IPS-20b (cell line): Measurements from ENCODE around the gene DNAJA2.

ENCODE experiments used
- H3K27ac ChIP-seq: one replicate; pipeline ENCODE4 v1.5.1; 2013; ENCODE audit warnings: low read length
- H3K27me3 ChIP-seq: 2 replicates; pipeline ENCODE4 v1.6.1; 2013; ENCODE audit warnings: mild to moderate bottlenecking, low read length, inconsistent platforms; ENCODE audit not compliant: insufficient read depth
- H3K36me3 ChIP-seq: 2 replicates; pipeline ENCODE4 v1.6.1; 2013; ENCODE audit warnings: low read depth, mild to moderate bottlenecking, inconsistent platforms, low read length, moderate library complexity; ENCODE audit not compliant: insufficient read depth
- H3K4me1 ChIP-seq: 2 replicates; pipeline ENCODE4 v1.6.1; 2013; ENCODE audit warnings: mild to moderate bottlenecking, control low read depth, inconsistent platforms, low read length, moderate library complexity; ENCODE audit not compliant: insufficient read depth
- H3K4me3 ChIP-seq: 2 replicates; pipeline ENCODE4 v1.5.1; 2013; ENCODE audit warnings: mild to moderate bottlenecking, low read length, inconsistent platforms
- H3K9ac ChIP-seq: 2 replicates; pipeline ENCODE4 v1.6.1; 2013; ENCODE audit warnings: low read depth, mild to moderate bottlenecking, inconsistent platforms, low read length, moderate library complexity
- H3K9me3 ChIP-seq: 2 replicates; pipeline ENCODE4 v1.6.1; 2013; ENCODE audit warnings: mild to moderate bottlenecking, low read depth, low read length, inconsistent platforms; ENCODE audit not compliant: insufficient read depth

DNAJA2 gene

DNA sequence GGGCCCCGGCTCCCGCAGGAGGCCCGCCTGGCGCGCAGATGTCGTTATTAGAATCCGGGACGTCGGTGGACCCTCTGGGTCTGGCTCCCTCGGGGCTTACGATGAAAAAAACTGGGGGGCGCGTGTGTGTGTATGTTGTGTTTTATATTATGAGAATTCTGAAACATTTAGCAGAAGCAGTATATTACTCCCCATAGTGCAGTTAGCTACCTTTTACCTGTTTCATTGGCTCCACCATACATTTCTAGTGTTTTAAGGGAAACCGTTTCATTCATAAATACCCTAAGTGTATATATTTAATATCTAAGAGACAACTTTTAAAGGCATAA, 486 bp upstream of the DNAJA2 start:
- Histone ChIP-seq H3K4me1 (peaks cover 21% of the 10 kb centered on the region; the same call in 1 of the 2 replicates), H3K9ac (peak overlapping the region; percentile 83), H3K4me3 (peak overlapping the region; percentile 85), H3K27ac (peak overlapping the region; percentile 57), H3K27me3 (no peaks in the 10 kb centered on the region), H3K9me3 (no peaks in the 10 kb centered on the region), H3K36me3 (peaks cover 27% of the 10 kb centered on the region)

DNA sequence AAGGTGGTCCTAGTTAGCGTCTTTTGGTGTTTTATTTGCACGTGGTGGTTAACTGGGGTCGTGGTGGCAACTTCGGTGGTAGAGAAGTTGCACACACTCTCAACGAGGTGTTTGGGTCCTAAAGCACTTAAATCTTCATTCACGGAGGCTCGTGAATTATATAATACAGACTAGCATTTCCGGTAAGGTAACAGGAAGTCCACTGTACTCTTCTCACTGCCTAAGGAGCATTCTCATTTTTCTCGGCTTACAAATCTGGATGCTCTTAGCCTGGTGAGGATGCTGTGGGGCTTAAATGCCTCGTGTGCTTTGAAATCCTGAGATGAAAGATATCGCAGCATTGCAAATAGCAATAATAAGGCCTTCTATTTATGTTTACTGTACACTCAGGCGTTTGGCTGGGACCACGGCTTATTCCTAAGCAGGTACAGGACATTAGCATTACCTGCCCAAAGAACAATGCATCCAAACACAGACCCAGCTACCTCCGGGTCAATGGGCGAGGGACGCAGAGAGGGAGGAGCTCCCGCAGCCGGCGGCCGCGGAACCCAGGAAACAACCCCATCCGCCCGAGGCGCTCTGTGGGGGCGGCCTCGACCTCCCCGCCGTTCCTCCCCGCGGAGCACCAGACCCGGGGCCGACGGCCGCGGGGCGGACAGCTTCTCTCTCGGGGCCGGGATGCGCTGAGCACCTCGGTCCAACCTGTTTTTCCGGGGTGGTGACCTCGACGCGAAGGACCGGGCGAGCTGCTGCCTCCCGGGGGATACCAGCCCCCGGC, 856 bp downstream of the DNAJA2 start:
- peak overlapping the region; percentile 15 for H3K27ac ChIP-seq
- peak overlapping the region; percentile 83 for H3K9ac ChIP-seq
- H3K9me3 ChIP-seq: no peaks in the 10 kb centered on the region
- no peaks in the 10 kb centered on the region for H3K27me3 ChIP-seq
- H3K4me3 ChIP-seq: peak overlapping the region; percentile 85
- peaks cover 41% of the 10 kb centered on the region for H3K36me3 ChIP-seq
- H3K4me1 ChIP-seq: peaks cover 21% of the 10 kb centered on the region; the same call in 1 of the 2 replicates

DNA sequence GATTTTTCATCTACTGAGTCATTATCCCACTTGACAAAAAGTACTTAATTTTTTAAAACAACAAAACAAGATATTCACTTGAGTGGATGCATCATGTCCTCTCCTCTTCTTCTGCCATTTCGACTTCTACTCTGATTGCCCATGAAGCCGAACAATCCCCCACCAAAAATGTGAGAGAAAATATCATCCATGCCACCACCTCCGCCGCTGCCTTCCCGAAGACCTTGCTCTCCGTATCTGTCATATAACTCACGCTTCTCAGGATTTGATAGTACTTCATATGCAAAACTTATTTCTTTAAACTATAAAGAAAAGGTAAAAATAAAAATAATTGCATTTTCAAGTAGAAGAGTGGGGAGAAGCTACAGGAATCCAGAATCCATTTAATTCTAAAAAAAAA, 2.2 kb downstream of the DNAJA2 start:
- H3K9me3 ChIP-seq: no peaks in the 10 kb centered on the region
- no peaks in the 10 kb centered on the region for H3K27me3 ChIP-seq
- H3K4me1 ChIP-seq: peaks cover 15% of the 10 kb centered on the region; the same call in 1 of the 2 replicates
- H3K36me3 ChIP-seq: peaks cover 54% of the 10 kb centered on the region
- no peak overlapping the region for H3K4me3 ChIP-seq
- no peak overlapping the region for H3K27ac ChIP-seq
- H3K9ac ChIP-seq: no peak overlapping the region

DNA sequence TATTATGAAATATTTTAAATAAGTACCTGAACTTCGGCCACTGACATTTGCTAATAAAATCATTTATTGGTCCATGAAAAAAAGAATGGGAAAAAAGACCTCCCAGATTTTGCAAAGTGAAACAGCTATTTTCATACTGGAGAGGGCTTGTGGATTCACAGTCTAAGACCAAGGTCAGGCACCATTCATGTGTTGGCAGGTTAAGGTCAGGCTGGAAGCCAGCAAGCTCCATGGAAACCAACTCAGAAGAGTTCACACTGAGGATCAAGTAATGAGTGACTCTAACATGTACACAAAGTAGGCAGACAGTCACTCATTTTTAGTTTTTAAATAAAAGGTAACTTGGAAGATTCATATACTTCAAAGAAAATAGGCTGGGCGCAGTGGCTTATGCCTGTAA, 3.4 kb downstream of the DNAJA2 start:
- Histone ChIP-seq H3K27me3 (no peaks in the 10 kb centered on the region), H3K36me3 (peaks cover 66% of the 10 kb centered on the region), H3K4me1 (peaks cover 11% of the 10 kb centered on the region; the same call in 1 of the 2 replicates), H3K9me3 (no peaks in the 10 kb centered on the region), H3K9ac (no peak overlapping the region), H3K27ac (no peak overlapping the region), H3K4me3 (no peak overlapping the region)

DNA sequence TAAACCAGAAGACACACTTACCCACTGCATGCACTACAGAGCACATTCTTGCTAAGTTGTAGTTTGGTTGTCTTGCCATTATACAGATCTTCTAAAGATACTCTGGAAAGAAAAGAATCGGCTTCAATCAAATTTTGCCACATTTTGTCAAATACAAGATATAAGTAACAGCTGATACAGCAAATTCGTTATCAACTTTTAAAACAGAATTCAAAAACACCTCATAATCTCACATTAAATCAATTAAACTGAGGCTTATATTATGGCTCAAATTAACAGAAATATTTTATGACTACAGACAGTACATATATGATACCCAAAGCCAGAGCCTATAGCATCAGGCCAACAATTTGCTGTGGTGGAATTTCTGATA, 5.4 kb downstream of the DNAJA2 start:
- H3K27me3 ChIP-seq: no peaks in the 10 kb centered on the region
- peaks cover 5% of the 10 kb centered on the region; the same call in 1 of the 2 replicates for H3K4me1 ChIP-seq
- H3K9me3 ChIP-seq: no peaks in the 10 kb centered on the region
- H3K4me3 ChIP-seq: no peak overlapping the region
- H3K36me3 ChIP-seq: peaks cover 86% of the 10 kb centered on the region
- no peak overlapping the region for H3K27ac ChIP-seq
- no peak overlapping the region for H3K9ac ChIP-seq

DNA sequence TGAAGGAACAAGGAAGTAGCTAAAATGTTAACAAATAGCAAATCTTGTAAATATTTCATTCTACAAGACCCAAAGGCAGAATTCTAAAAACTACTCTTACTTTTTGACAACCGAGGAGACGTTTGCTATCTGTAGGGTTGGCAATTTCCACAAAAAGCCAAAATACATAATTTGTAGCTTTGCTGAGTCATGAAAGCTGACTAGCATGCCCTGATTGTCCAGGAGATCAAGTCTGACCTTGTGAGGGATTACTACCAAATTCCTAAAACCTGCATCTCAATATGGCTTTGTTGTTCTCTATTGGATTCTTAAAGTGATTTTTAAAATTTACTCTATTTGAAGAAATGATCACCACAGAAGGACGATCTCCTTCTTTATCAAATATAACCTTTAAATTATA, 10.8 kb downstream of the DNAJA2 start:
- no peak overlapping the region for H3K9ac ChIP-seq
- no peaks in the 10 kb centered on the region for H3K9me3 ChIP-seq
- H3K27ac ChIP-seq: no peak overlapping the region
- H3K36me3 ChIP-seq: peaks cover 96% of the 10 kb centered on the region
- no peaks in the 10 kb centered on the region for H3K27me3 ChIP-seq
- peaks cover 3% of the 10 kb centered on the region; the same call in 1 of the 2 replicates for H3K4me1 ChIP-seq
- no peak overlapping the region for H3K4me3 ChIP-seq

DNA sequence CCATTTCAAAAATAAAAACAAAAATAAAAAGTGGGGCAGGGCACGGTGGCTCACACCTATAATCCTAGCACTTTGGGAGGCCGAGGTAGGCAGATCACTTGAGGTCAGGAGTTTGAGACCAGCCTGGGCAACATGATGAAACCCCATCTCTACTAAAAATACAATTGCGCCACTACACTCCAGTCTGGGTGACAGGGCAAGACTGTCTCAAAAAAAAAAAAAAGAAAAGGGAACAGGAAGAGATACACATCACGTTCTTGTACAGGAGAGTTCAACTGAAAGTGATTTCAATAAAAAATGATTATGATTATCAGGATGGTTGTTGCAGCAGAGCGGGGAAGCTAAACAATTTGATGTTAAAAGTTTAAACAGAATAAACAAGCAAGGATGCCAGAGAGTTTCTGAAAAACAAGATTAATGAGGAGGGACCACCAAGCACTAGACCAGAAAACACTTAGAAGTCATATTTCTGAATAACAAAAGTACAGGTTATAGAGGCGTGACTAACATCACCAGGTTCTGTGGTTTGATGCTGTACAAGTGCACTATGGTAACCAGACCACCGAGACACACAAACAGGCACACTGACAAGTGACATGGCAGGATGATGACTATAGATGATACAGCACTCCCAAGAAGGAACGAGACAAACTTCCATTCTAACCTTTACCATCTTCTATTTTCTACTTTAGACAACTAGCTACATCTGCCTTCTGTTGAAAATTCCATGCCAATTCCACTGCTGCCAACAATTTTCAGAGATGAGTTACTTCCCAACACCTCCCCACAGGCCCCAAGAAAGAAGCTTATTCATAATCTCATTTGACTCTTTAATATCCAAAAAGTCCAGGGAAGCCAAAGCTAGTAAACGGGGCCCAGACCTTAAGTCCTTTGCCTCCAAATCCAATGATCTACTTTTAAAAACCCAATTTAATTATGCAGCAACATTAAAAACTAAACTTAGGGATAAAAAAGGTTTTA, 11.8 kb downstream of the DNAJA2 start:
- no peaks in the 10 kb centered on the region for H3K27me3 ChIP-seq
- no peak overlapping the region for H3K27ac ChIP-seq
- H3K4me3 ChIP-seq: no peak overlapping the region
- no peaks in the 10 kb centered on the region for H3K9me3 ChIP-seq
- H3K9ac ChIP-seq: no peak overlapping the region
- H3K4me1 ChIP-seq: peaks cover 3% of the 10 kb centered on the region; the same call in 1 of the 2 replicates
- H3K36me3 ChIP-seq: peaks cover 96% of the 10 kb centered on the region

DNA sequence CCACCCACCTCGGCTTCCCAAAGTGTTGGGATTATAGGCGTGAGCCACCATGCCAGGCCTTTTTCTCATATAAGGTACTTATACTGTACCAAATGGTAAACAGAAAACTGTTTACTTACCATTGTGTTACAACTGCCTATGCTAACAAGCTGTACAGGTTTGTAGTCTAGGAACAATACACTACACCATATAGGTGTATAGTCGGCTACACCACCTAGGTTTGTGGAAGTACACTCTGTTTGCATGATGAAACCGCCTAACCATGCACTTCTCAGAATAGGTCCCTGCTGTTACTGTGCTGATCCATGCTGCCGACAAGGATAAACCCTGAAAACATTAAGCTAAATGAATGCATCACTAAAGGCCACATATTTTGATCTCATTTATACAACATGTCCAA, 18.9 kb downstream of the DNAJA2 start:
- Histone ChIP-seq H3K4me1 (no peaks in the 10 kb centered on the region), H3K9ac (no peak overlapping the region), H3K27ac (no peak overlapping the region), H3K36me3 (peaks cover 52% of the 10 kb centered on the region), H3K9me3 (no peaks in the 10 kb centered on the region), H3K27me3 (no peaks in the 10 kb centered on the region), H3K4me3 (no peak overlapping the region)

DNA sequence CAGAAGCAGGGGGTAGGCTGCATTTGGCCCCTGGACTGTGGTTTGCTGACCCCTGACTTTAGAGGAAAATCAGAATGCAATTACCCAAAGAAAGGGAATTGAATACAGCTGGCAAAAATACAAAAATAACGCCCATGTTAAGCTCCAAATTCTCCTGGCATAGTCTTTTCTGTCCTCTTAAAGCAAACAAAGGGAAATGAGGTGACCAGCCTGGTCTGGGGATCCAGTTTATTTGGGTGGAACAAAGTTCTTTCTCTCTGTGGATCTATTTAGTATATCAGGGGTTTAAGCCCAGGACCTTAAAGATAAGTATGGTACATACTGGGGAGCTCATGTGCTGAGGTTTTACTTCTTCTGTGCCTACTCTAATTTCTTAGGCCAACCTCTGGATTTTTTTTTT, 23.5 kb downstream of the DNAJA2 start:
- H3K9ac ChIP-seq: no peak overlapping the region
- H3K36me3 ChIP-seq: peaks cover 8% of the 10 kb centered on the region
- no peaks in the 10 kb centered on the region for H3K27me3 ChIP-seq
- H3K27ac ChIP-seq: no peak overlapping the region
- no peaks in the 10 kb centered on the region for H3K4me1 ChIP-seq
- no peaks in the 10 kb centered on the region for H3K9me3 ChIP-seq
- no peak overlapping the region for H3K4me3 ChIP-seq

DNA sequence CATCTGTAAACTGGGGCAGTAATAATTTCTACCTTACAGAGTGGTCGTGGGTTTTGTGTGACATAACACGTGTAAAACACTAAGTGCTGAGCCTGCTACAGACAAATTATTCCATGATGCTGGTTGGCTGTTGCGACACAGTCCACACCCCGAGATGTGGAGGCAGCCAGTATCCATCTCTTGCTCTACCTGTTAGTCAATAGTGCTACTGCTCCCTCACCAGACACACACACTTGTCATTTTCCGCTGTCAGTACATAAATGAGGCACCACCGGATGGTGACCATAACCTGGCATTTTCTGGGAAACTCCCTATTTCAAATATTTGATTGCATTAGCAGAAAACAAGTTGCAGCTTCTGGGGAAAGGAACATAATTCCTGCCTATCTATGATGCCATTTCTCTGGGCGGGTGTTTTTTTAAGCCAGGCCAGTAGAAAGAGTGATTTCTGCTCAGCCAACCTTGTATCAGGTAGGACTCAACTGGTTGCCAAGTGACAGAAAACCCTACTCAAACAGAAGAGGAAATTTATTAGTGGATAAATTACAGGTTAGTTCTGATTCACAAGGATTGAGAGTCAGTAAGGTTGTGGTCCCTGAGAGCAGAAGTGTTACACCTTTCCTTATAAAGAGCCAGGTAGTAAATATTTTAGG, 24.1 kb downstream of the DNAJA2 start:
- Histone ChIP-seq H3K27me3 (no peaks in the 10 kb centered on the region), H3K4me1 (no peaks in the 10 kb centered on the region), H3K27ac (no peak overlapping the region), H3K9ac (no peak overlapping the region), H3K9me3 (no peaks in the 10 kb centered on the region), H3K4me3 (no peak overlapping the region), H3K36me3 (peaks cover 1% of the 10 kb centered on the region; the same call in 1 of the 2 replicates)

DNA sequence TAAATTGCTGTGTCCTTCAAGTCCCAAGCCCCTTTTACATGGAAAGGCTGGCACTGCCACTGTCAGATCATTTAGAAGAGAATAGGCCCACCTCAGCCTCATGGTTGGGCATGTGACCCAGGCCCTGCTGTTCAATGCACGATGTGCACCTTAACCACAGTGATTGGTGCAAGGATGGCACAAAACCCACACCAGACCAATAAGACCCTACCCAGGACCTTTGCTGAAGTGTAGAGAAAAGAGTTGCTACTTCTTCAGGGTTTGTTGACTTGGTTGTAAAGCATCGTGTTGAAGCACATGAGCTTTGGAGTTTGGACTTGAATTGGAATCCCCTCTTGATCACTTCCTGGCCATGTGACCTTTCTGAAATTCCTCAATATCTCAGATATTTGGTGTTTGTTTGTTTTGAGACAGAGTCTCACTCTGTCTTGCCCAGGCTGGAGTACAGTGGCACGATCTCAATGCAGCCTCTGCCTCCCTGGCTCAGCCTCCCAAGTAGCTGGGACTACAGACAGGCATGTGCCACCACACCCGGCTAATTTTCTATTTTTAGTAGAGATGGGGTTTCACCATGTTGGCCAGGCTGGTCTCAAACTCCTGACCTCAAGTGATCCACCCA, 24.8 kb downstream of the DNAJA2 start:
- Histone ChIP-seq H3K27ac (no peak overlapping the region), H3K9me3 (no peaks in the 10 kb centered on the region), H3K4me1 (no peaks in the 10 kb centered on the region), H3K9ac (no peak overlapping the region), H3K4me3 (no peak overlapping the region), H3K27me3 (no peaks in the 10 kb centered on the region), H3K36me3 (no peaks in the 10 kb centered on the region)
